Vagina (tissue), 2 donors: ENCODE measurements around the gene GPC5. TPM values are rescaled to one million over a fixed set of nuclear protein-coding genes. Genes with fewer than 3 reads are reported as not detected.

Experiments used
- DNase-seq, 2 donors: peaks; one replicate each; pipeline ENCODE4 v3.0.0-alpha.2; 2017; ENCODE audit errors: extremely low spot score in 2 of 2
- H3K27ac ChIP-seq: fragments of 200-600 bp; sonication (generic); one replicate; pipeline ENCODE4 v1.5.1; 2019
- H3K27me3 ChIP-seq: fragments of 200-600 bp; sonication (generic); one replicate; pipeline ENCODE4 v1.5.1; 2019
- H3K36me3 ChIP-seq, 2 donors: fragments of 200-600 bp; sonication (generic); one replicate each; pipeline ENCODE4 v1.5.1; 2017 to 2019
- H3K4me1 ChIP-seq: fragments of 200-600 bp; sonication (generic); one replicate; pipeline ENCODE4 v1.5.1; 2019
- H3K4me3 ChIP-seq, 2 donors: fragments of 200-600 bp; sonication (generic); 1 replicate in 1 of 2; 2 replicates in 1 of 2; pipeline ENCODE4 v1.5.1; 2016 to 2019
- H3K9me3 ChIP-seq: fragments of 200-600 bp; sonication (generic); one replicate; pipeline ENCODE4 v1.5.1; 2019
- POLR2A ChIP-seq, 2 donors: fragments of 450-650 bp; IDR thresholded peaks; one replicate each; pipeline ENCODE4 v1.6.1; 2017; ENCODE audit warnings: antibody characterized with exemption in 2 of 2, mild to moderate bottlenecking in 2 of 2, moderate library complexity in 2 of 2
- POLR2AphosphoS5 ChIP-seq, 2 donors: sonication (generic); formaldehyde crosslinking; IDR thresholded peaks; one replicate each; pipeline ENCODE4 v1.9.0; 2017; ENCODE audit warnings: antibody characterized with exemption in 2 of 2, mild to moderate bottlenecking in 2 of 2, low read depth in 1 of 2; ENCODE audit not compliant: insufficient read depth in 1 of 2
- intact Hi-C: fragments of 100-400 bp; cut with DNase I; formaldehyde crosslinking; loops from one replicate; pipeline ENCODE4 v1.15.1; 2023
- total RNA-seq: library from RNA; depleted of rRNA; stranded (reverse); fragments of >200 nt; gene quantifications from one replicate; pipeline ENCODE4 v1.2.3, GENCODE V29; 2016
- TF ChIP-seq, protein P1 (sequence below), 3 experiments: fragments of 450-650 bp in 2 of 3; fragments of 200-600 bp in 1 of 3; sonication (generic) in 1 of 3; IDR thresholded peaks; one replicate each; pipeline ENCODE4 v1.5.1; 2017 to 2019; ENCODE audit warnings: antibody characterized with exemption in 3 of 3, mild to moderate bottlenecking in 2 of 3, moderate library complexity in 2 of 3

GPC5 gene
- total RNA-seq, 1 donor from 2014 or later = 1.7 TPM

DNA sequence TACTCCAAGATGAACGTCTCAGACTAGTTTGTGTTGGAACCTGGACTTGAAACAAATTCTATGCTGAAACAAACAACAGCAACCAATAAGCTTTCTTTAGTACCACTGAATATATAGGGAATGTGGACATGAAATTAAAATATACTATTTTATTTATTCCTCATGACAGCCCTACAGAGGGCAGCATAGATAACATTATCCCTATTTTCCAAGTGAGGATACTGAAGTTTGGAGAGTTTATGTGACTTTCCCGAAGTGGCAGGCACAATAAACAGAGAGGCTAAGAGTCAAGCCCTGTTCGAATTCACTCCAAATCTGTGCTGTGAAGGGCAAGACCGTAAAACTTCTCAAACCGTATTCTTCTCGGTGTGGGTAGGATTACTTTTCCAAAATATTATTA lies 1318.3 kb downstream of the GPC5 start:
- no peak for TF ChIP-seq POLR2A (IDR thresholded peaks at IDR 0.05)
- no peak for TF ChIP-seq POLR2AphosphoS5 (IDR thresholded peaks at IDR 0.05; ENCODE audit: insufficient read depth in 1 of 2, low read depth in 1 of 2)
- TF ChIP-seq, protein P1, sequence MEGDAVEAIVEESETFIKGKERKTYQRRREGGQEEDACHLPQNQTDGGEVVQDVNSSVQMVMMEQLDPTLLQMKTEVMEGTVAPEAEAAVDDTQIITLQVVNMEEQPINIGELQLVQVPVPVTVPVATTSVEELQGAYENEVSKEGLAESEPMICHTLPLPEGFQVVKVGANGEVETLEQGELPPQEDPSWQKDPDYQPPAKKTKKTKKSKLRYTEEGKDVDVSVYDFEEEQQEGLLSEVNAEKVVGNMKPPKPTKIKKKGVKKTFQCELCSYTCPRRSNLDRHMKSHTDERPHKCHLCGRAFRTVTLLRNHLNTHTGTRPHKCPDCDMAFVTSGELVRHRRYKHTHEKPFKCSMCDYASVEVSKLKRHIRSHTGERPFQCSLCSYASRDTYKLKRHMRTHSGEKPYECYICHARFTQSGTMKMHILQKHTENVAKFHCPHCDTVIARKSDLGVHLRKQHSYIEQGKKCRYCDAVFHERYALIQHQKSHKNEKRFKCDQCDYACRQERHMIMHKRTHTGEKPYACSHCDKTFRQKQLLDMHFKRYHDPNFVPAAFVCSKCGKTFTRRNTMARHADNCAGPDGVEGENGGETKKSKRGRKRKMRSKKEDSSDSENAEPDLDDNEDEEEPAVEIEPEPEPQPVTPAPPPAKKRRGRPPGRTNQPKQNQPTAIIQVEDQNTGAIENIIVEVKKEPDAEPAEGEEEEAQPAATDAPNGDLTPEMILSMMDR (IDR thresholded peaks at IDR 0.05) = peak in 1 of 3 experiments; percentile 13
- intact Hi-C loops = no loop called here
- no peaks in the 10 kb centered on the region for H3K4me1 ChIP-seq
- no peak overlapping the region for H3K27ac ChIP-seq
- H3K4me3 ChIP-seq = no peak overlapping the region
- no peaks in the 10 kb centered on the region for H3K9me3 ChIP-seq
- H3K27me3 ChIP-seq = no peaks in the 10 kb centered on the region
- no peaks in the 10 kb centered on the region for H3K36me3 ChIP-seq
- DNase-seq = no peak

DNA sequence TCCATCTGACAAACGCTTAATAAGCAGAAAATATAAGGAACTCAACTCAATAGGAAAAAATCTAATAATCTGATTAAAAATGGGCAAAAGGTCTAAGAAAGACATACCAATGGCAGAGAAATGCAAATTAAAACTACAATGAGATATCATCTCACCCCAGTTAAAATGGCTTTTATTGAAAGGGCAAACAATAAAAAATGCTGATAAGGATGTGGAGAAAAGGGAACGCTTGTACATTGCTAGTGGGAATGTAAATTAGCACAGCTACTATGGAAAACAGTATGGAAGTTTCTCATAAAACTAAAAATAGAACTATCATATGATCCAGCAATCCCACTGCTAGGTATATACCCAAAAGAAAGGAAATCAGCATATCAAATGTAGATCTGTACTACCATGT lies 1319.4 kb downstream of the GPC5 start:
- Histone ChIP-seq H3K27me3 (no peaks in the 10 kb centered on the region), H3K9me3 (no peaks in the 10 kb centered on the region), H3K27ac (no peak overlapping the region), H3K36me3 (no peaks in the 10 kb centered on the region), H3K4me1 (no peaks in the 10 kb centered on the region), H3K4me3 (no peak overlapping the region)
- DNase-seq = no peak
- intact Hi-C loops = no loop called here
- TF ChIP-seq POLR2AphosphoS5 (IDR thresholded peaks at IDR 0.05; ENCODE audit: insufficient read depth in 1 of 2, low read depth in 1 of 2) (no peak), POLR2A (IDR thresholded peaks at IDR 0.05) (no peak)
- TF ChIP-seq, protein P1 (IDR thresholded peaks at IDR 0.05) = no peak

DNA sequence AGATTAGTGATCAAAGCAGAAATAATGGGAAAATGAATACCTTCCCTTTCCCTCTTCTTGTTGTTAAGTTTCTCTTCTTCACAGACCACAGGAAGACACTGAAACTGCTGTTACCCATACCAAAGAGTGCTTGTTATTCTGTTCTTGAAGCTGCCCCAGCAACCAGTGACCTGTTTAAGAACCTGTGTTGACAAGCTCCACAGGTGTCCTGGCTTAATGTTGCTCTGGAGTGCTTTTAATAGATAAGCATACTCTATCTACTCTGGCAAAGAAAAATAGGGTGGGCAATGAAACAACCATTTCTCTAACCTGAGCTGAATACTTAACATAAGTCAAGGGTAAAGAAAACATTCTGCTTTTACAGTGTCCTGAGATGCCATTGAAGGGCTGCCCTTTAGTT lies 1321.4 kb downstream of the GPC5 start:
- H3K27me3 ChIP-seq = no peaks in the 10 kb centered on the region
- intact Hi-C loops = no loop called here
- H3K36me3 ChIP-seq = no peaks in the 10 kb centered on the region
- no peak for TF ChIP-seq POLR2A (IDR thresholded peaks at IDR 0.05)
- no peak for TF ChIP-seq POLR2AphosphoS5 (IDR thresholded peaks at IDR 0.05; ENCODE audit: insufficient read depth in 1 of 2, low read depth in 1 of 2)
- TF ChIP-seq, protein P1 (IDR thresholded peaks at IDR 0.05) = no peak
- H3K4me1 ChIP-seq = no peaks in the 10 kb centered on the region
- no peak overlapping the region for H3K4me3 ChIP-seq
- H3K27ac ChIP-seq = no peak overlapping the region
- DNase-seq = no peak
- no peaks in the 10 kb centered on the region for H3K9me3 ChIP-seq

DNA sequence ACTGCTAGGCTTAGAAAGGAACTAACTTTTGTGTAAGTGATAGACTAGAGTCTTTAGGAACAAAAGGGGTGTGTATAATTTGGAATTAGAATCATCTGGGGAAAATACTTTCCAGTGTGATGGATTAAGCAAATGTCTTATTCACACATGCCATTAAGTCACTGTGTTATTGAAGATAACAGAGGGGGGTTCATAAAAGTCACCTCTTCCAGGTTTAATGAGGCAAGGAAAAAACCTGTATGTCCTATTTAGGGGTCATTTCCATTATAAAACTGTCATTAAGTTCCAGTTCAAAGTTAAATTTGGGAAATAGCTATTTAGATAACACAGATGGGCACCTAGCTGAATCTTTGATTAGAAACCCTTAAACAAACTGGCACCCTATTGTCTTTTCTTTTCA lies 1323.2 kb downstream of the GPC5 start:
- no peak for DNase-seq
- Histone ChIP-seq H3K9me3 (no peaks in the 10 kb centered on the region), H3K4me1 (no peaks in the 10 kb centered on the region), H3K27ac (no peak overlapping the region), H3K27me3 (no peaks in the 10 kb centered on the region), H3K4me3 (no peak overlapping the region), H3K36me3 (no peaks in the 10 kb centered on the region)
- TF ChIP-seq, protein P1 (IDR thresholded peaks at IDR 0.05) = no peak
- TF ChIP-seq POLR2AphosphoS5 (IDR thresholded peaks at IDR 0.05; ENCODE audit: insufficient read depth in 1 of 2, low read depth in 1 of 2) (no peak), POLR2A (IDR thresholded peaks at IDR 0.05) (no peak)
- intact Hi-C loops = no loop called here

DNA sequence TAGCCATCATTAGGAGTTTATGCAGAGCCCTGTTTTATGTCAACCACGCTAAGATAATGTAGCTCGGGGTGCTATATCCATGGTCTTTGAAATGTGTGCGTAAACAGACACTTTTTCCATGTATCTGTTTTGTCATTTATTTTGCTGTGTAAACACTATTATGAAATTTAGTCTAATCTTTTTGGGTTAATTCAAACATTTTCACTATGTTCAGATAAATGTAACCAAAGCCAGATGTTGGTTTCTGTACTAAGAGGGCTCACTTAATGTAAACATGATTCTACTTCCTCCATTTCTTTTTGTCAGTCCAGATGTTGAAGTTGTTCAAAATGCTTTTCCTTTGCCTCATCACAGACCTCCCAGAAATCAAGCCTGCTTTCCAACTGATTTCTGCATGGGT lies 1328.7 kb downstream of the GPC5 start:
- Histone ChIP-seq H3K27ac (no peak overlapping the region), H3K4me3 (no peak overlapping the region), H3K27me3 (no peaks in the 10 kb centered on the region), H3K36me3 (no peaks in the 10 kb centered on the region), H3K9me3 (no peaks in the 10 kb centered on the region), H3K4me1 (no peaks in the 10 kb centered on the region)
- TF ChIP-seq POLR2A (IDR thresholded peaks at IDR 0.05) = no peak
- intact Hi-C loops = no loop called here
- DNase-seq = no peak

DNA sequence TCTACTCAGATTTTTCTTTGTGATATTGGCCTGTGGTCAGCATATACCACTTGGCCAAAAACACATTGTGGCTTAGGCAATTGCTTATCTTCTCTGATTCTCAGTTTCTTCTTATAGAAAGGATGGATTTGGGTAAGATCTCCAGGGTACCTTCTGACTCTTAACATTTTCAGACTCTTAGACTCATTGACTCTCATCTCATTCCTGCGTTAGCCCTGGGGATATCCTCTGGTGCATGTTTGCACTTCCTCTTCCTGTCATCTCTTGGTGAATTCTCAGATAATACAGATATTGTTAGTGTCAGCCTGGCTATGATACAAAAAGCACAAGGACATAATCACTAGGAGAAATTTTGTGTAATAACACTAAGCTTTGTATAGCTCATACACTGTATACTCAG lies 1335.6 kb downstream of the GPC5 start:
- TF ChIP-seq, protein P1 (IDR thresholded peaks at IDR 0.05) = no peak
- TF ChIP-seq POLR2AphosphoS5 (IDR thresholded peaks at IDR 0.05; ENCODE audit: insufficient read depth in 1 of 2, low read depth in 1 of 2) (no peak), POLR2A (IDR thresholded peaks at IDR 0.05) (no peak)
- intact Hi-C loops = no loop called here
- no peak for DNase-seq
- Histone ChIP-seq H3K36me3 (no peaks in the 10 kb centered on the region), H3K9me3 (no peaks in the 10 kb centered on the region), H3K4me1 (no peaks in the 10 kb centered on the region), H3K4me3 (no peak overlapping the region), H3K27me3 (no peaks in the 10 kb centered on the region), H3K27ac (no peak overlapping the region)
